Osteoblast (primary cell): Measurements from ENCODE around the gene GALNT15. TPM values are rescaled to one million over a fixed set of nuclear protein-coding genes. Genes with fewer than 3 reads are reported as not detected.

ENCODE experiments used
- DNase-seq: peaks from one replicate; pipeline ENCODE4 v3.0.0; 2011; ENCODE audit warnings: low spot score, mixed read lengths; ENCODE audit not compliant: insufficient read length; ENCODE audit errors: missing footprints
- H2AFZ ChIP-seq: 2 replicates; pipeline ENCODE4 v1.6.0; 2011; ENCODE audit warnings: mild to moderate bottlenecking, low read length
- H3K27ac ChIP-seq: 2 replicates; pipeline ENCODE4 v1.5.1; 2011; ENCODE audit warnings: mild to moderate bottlenecking, low read depth, low read length, moderate library complexity
- H3K27me3 ChIP-seq: 2 replicates; pipeline ENCODE4 v1.6.0; 2012; ENCODE audit warnings: mild to moderate bottlenecking, control low read depth, inconsistent platforms, low read length, moderate library complexity; ENCODE audit not compliant: insufficient read depth
- H3K36me3 ChIP-seq: 2 replicates; pipeline ENCODE4 v1.5.1; 2011; ENCODE audit warnings: mild to moderate bottlenecking, low read length, control low read depth, moderate library complexity; ENCODE audit not compliant: insufficient read depth
- H3K4me1 ChIP-seq: 2 replicates; pipeline ENCODE4 v1.5.1; 2011; ENCODE audit warnings: mild to moderate bottlenecking, low read length, control low read depth, moderate library complexity; ENCODE audit not compliant: insufficient read depth
- H3K4me2 ChIP-seq: 2 replicates; pipeline ENCODE4 v1.6.0; 2011; ENCODE audit warnings: mild to moderate bottlenecking, low read length; ENCODE audit not compliant: insufficient read depth
- H3K4me3 ChIP-seq: fragments of 200-600 bp; sonication (generic); 3 replicates; pipeline ENCODE4 v1.5.1; 2012; ENCODE audit warnings: mild to moderate bottlenecking, low read length, inconsistent platforms; ENCODE audit not compliant: insufficient read depth
- H3K79me2 ChIP-seq: 2 replicates; pipeline ENCODE4 v1.6.0; 2012; ENCODE audit warnings: mild to moderate bottlenecking, low read length, control low read depth, inconsistent platforms; ENCODE audit not compliant: insufficient read depth
- H3K9me3 ChIP-seq: 2 replicates; pipeline ENCODE4 v1.5.1; 2011; ENCODE audit warnings: low read depth, low read length, control low read depth
- H4K20me1 ChIP-seq: 2 replicates; pipeline ENCODE4 v1.6.0; 2012; ENCODE audit warnings: mild to moderate bottlenecking, low read length, control low read depth; ENCODE audit not compliant: insufficient read depth
- CTCF ChIP-seq: IDR thresholded peaks from 2 replicates; pipeline ENCODE4 v1.5.1; 2011; ENCODE audit warnings: mild to moderate bottlenecking, low read depth, low read length, moderate library complexity; ENCODE audit errors: extremely low read depth
- total RNA-seq: library from RNA; depleted of rRNA; stranded (reverse); fragments of >200 nt; gene quantifications from 2 replicates; pipeline ENCODE4 v1.2.3, GENCODE V29; 2012

Gene GALNT15
- total RNA-seq, 1 donor: 6.5 TPM

- TF ChIP-seq CTCF: no peak
- DNase-seq: no peak
- H2AFZ ChIP-seq: no peak overlapping the region
- H3K27me3 ChIP-seq: no peaks in the 10 kb centered on the region
- peaks cover 2% of the 10 kb centered on the region for H3K9me3 ChIP-seq
- H3K36me3 ChIP-seq: no peaks in the 10 kb centered on the region
- H3K79me2 ChIP-seq: no peaks in the 10 kb centered on the region
- H4K20me1 ChIP-seq: no peaks in the 10 kb centered on the region
- peaks cover 15% of the 10 kb centered on the region for H3K4me1 ChIP-seq
- H3K27ac ChIP-seq: no peak overlapping the region
- no peak overlapping the region for H3K4me2 ChIP-seq
- H3K4me3 ChIP-seq: no peak overlapping the region
Observed at GRCh38 chr3:16142350-16143025, 32.0 kb upstream of the GALNT15 start.

GRCh38 chr3:16143861-16144447 lies 30.5 kb upstream of the GALNT15 start:
- H3K4me2 ChIP-seq: no peak overlapping the region
- no peak overlapping the region for H3K4me3 ChIP-seq
- no peaks in the 10 kb centered on the region for H3K79me2 ChIP-seq
- peaks cover 18% of the 10 kb centered on the region for H3K4me1 ChIP-seq
- no peaks in the 10 kb centered on the region for H4K20me1 ChIP-seq
- DNase-seq: no peak
- no peak overlapping the region for H3K27ac ChIP-seq
- no peak overlapping the region for H2AFZ ChIP-seq
- no peak for TF ChIP-seq CTCF
- H3K9me3 ChIP-seq: no peaks in the 10 kb centered on the region
- H3K27me3 ChIP-seq: no peaks in the 10 kb centered on the region
- H3K36me3 ChIP-seq: no peaks in the 10 kb centered on the region

- H3K27ac ChIP-seq: no peak overlapping the region
- no peak for TF ChIP-seq CTCF
- no peak overlapping the region for H3K4me2 ChIP-seq
- H3K36me3 ChIP-seq: no peaks in the 10 kb centered on the region
- no peaks in the 10 kb centered on the region for H3K9me3 ChIP-seq
- no peaks in the 10 kb centered on the region for H4K20me1 ChIP-seq
- H3K79me2 ChIP-seq: no peaks in the 10 kb centered on the region
- no peak overlapping the region for H2AFZ ChIP-seq
- H3K4me1 ChIP-seq: peaks cover 17% of the 10 kb centered on the region
- no peak overlapping the region for H3K4me3 ChIP-seq
- DNase-seq: no peak
- H3K27me3 ChIP-seq: no peaks in the 10 kb centered on the region
Observed at GRCh38 chr3:16145176-16145575, 29.3 kb upstream of the GALNT15 start.

- Histone ChIP-seq H2AFZ (no peak overlapping the region), H3K27ac (no peak overlapping the region), H3K36me3 (no peaks in the 10 kb centered on the region), H3K4me2 (no peak overlapping the region), H3K4me1 (peaks cover 7% of the 10 kb centered on the region), H3K79me2 (no peaks in the 10 kb centered on the region), H3K4me3 (no peak overlapping the region), H3K27me3 (no peaks in the 10 kb centered on the region), H4K20me1 (no peaks in the 10 kb centered on the region), H3K9me3 (no peaks in the 10 kb centered on the region)
- no peak for TF ChIP-seq CTCF
- no peak for DNase-seq
Observed at GRCh38 chr3:16146015-16146730, 28.3 kb upstream of the GALNT15 start.
